DOHH2 (cell line): ENCODE measurements around the gene DNA2.

Source experiments
- EZH2phosphoT487 ChIP-seq: fragments of 200-600 bp; sonication (generic); IDR thresholded peaks from 2 replicates; pipeline ENCODE4 v1.6.1; 2017; ENCODE audit warnings: borderline replicate concordance, mild to moderate bottlenecking, antibody characterized with exemption, low read length, moderate library complexity, mixed read lengths
- TF ChIP-seq, protein P1 (sequence below): fragments of 200-600 bp; sonication (generic); IDR thresholded peaks from one replicate; pipeline ENCODE4 v1.5.1; 2014; ENCODE audit warnings: antibody characterized with exemption, mild to moderate bottlenecking, low read depth, low read length; ENCODE audit not compliant: poor library complexity, severe bottlenecking

DNA sequence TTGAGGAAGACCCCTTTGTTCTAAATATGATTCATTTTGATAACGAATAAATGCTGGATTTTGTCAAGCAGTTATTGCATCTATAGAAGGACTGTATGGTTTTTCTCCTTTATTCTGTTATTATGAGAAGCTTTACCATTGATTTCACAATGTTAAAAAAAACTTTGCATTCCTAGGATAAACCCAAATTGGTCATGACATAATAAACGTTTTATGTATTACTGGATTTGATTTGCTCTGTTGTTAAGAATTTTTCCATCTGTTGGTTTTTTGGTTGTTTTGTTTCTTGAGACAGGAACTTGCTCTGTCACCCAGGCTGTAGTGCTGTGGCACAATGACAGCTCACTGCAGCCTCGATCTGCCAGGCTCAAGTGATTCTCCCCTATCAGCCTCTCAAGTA is 2.2 kb upstream of the DNA2 start:
- TF ChIP-seq, protein P1, sequence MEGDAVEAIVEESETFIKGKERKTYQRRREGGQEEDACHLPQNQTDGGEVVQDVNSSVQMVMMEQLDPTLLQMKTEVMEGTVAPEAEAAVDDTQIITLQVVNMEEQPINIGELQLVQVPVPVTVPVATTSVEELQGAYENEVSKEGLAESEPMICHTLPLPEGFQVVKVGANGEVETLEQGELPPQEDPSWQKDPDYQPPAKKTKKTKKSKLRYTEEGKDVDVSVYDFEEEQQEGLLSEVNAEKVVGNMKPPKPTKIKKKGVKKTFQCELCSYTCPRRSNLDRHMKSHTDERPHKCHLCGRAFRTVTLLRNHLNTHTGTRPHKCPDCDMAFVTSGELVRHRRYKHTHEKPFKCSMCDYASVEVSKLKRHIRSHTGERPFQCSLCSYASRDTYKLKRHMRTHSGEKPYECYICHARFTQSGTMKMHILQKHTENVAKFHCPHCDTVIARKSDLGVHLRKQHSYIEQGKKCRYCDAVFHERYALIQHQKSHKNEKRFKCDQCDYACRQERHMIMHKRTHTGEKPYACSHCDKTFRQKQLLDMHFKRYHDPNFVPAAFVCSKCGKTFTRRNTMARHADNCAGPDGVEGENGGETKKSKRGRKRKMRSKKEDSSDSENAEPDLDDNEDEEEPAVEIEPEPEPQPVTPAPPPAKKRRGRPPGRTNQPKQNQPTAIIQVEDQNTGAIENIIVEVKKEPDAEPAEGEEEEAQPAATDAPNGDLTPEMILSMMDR, result no peak
- no peak for TF ChIP-seq EZH2phosphoT487
